ENCODE results near the gene MAD1L1.

Gene MAD1L1

GRCh38 chr7:1917221-1918062 is 315.3 kb downstream of the MAD1L1 start:
- DNase-seq: no peak

GRCh38 chr7:1916601-1916970 is 316.2 kb downstream of the MAD1L1 start:
- DNase-seq: no peak

- no peak for DNase-seq
These were observed 316.7 kb downstream of the MAD1L1 start for GRCh38 chr7:1915956-1916600.

GRCh38 chr7:1915326-1915725 is 317.4 kb downstream of the MAD1L1 start:
- DNase-seq: no peak

- no peak for DNase-seq
These were observed 318.0 kb downstream of the MAD1L1 start for GRCh38 chr7:1914743-1915142.

- no peak for DNase-seq
These were observed 318.4 kb downstream of the MAD1L1 start for GRCh38 chr7:1914321-1914720.

- DNase-seq: no peak
These were observed 319.1 kb downstream of the MAD1L1 start for GRCh38 chr7:1913466-1914282.

GRCh38 chr7:1912593-1913465 is 319.9 kb downstream of the MAD1L1 start:
- DNase-seq: no peak

- DNase-seq: no peak
These were observed 321.2 kb downstream of the MAD1L1 start for GRCh38 chr7:1911571-1911970.

- DNase-seq: no peak
These were observed 321.9 kb downstream of the MAD1L1 start for GRCh38 chr7:1910827-1911226.

- DNase-seq: no peak
These were observed 322.6 kb downstream of the MAD1L1 start for GRCh38 chr7:1910081-1910685.

- no peak for DNase-seq
These were observed 323.3 kb downstream of the MAD1L1 start for GRCh38 chr7:1909476-1909875.

- no peak for DNase-seq
These were observed 323.8 kb downstream of the MAD1L1 start for GRCh38 chr7:1908823-1909420.

- DNase-seq: no peak
These were observed 324.9 kb downstream of the MAD1L1 start for GRCh38 chr7:1907751-1908365.

- DNase-seq: no peak
These were observed 325.6 kb downstream of the MAD1L1 start for GRCh38 chr7:1906988-1907745.

GRCh38 chr7:1906087-1906830 is 326.5 kb downstream of the MAD1L1 start:
- DNase-seq: no peak

- no peak for DNase-seq
These were observed 330.4 kb downstream of the MAD1L1 start for GRCh38 chr7:1902231-1902855.

- no peak for DNase-seq
These were observed 331.1 kb downstream of the MAD1L1 start for GRCh38 chr7:1901431-1902210.

All from stimulated activated CD4-positive, alpha-beta T cell treated with anti-CD3 and anti-CD28 coated beads, Interleukin-2, amount 100 ng/mL, for 48 hours (primary cell).